Stimulated activated CD4-positive, alpha-beta T cell treated with anti-CD3 and anti-CD28 coated beads, Interleukin-12 subunit alpha, Interleukin-12 subunit beta, amount 100 ng/mL, for 48 hours (primary cell): ENCODE results near the gene SCO2.
A peak's percentile ranks its signal among the peaks of the same experiment; 100 is the strongest.
"Not testable (repeated sequence)": the region's sequence is repeated elsewhere in the genome, so short reads cannot be mapped to it uniquely, and the experiment has no call there.

Experiments used
- DNase-seq, 3 donors: peaks; one replicate each; pipeline ENCODE4 v3.0.0-alpha.2; 2020; ENCODE audit warnings: low read depth in 2 of 3, low spot score in 1 of 3

The SCO2 gene

GRCh38 chr22:50522208-50522805, 3.1 kb downstream of the SCO2 start:
- DNase-seq, result no peak

- DNase-seq, result no peak
Observed at GRCh38 chr22:50521710-50522109, 3.7 kb downstream of the SCO2 start.

GRCh38 chr22:50520826-50521453, 4.5 kb downstream of the SCO2 start:
- DNase-seq, result no peak

GRCh38 chr22:50520184-50520583, 5.2 kb downstream of the SCO2 start:
- DNase-seq, result not testable (repeated sequence)

- DNase-seq, result no peak
Observed at GRCh38 chr22:50519151-50519550, 6.2 kb downstream of the SCO2 start.

- no peak for DNase-seq
Observed at GRCh38 chr22:50518606-50519005, 6.8 kb downstream of the SCO2 start.

GRCh38 chr22:50517495-50518260, 7.7 kb downstream of the SCO2 start:
- DNase-seq, result no peak

- DNase-seq, result no peak
Observed at GRCh38 chr22:50516891-50517290, 8.5 kb downstream of the SCO2 start.

GRCh38 chr22:50516068-50516467, 9.3 kb downstream of the SCO2 start:
- no peak for DNase-seq

GRCh38 chr22:50513175-50513574, 12.2 kb downstream of the SCO2 start:
- no peak for DNase-seq

GRCh38 chr22:50508897-50509296, 16.5 kb downstream of the SCO2 start:
- DNase-seq, result no peak

- peak; percentile 96 to 99 (median 97) for DNase-seq
Observed at GRCh38 chr22:50507991-50508884, 17.2 kb downstream of the SCO2 start, which contains the start of gene NCAPH2. NCAPH2 (plus strand) TSS chr22:50508224; CDS start chr22:50508338, 114 bp downstream.

GRCh38 chr22:50507421-50507990, 17.9 kb downstream of the SCO2 start, which contains the start of gene LMF2:
LMF2 (minus strand) TSS chr22:50507702; CDS start chr22:50507675, 27 bp downstream.
- peak; percentile 91 to 94 (median 92) for DNase-seq

GRCh38 chr22:50506611-50507420, 18.6 kb downstream of the SCO2 start:
- no peak for DNase-seq

GRCh38 chr22:50505776-50506610, 19.4 kb downstream of the SCO2 start:
- no peak for DNase-seq

GRCh38 chr22:50505276-50505775, 20.1 kb downstream of the SCO2 start:
- no peak for DNase-seq

- DNase-seq, result no peak
Observed at GRCh38 chr22:50504369-50505211, 20.8 kb downstream of the SCO2 start.
